ENCODE results near the gene PGGHG.

GRCh38 chr11:332651-333480 is 43.9 kb downstream of the PGGHG start:
- TF ChIP-seq CTCF (optimal IDR thresholded peaks at IDR 0.05 in 1 of 3, IDR thresholded peaks at IDR 0.05 in 1 of 3, conservative IDR thresholded peaks at IDR 0.05 in 1 of 3; ENCODE audit: extremely low read depth in 1 of 3, insufficient read depth in 2 of 3, low read length in 3 of 3) = no peak
- TF ChIP-seq EZH2 (IDR thresholded peaks at IDR 0.05; ENCODE audit: low read length) = no peak

Measured in keratinocyte (primary cell).